Head of caudate nucleus (tissue), 42 donors: Measurements from ENCODE around the gene CASS4.

Experiments
- DNase-seq, 42 donors: peaks; one replicate each; pipeline versions ENCODE4 v3.0.0 to v3.0.0-alpha.2; 2020 to 2021; ENCODE audit warnings: mixed read lengths in 7 of 42
- intact Hi-C: fragments of 100-400 bp; cut with DNase I; formaldehyde crosslinking; loops from one replicate; pipeline ENCODE4 v1.15.0; 2022

Gene CASS4

GRCh38 chr20:56437196-56437960 is 25.3 kb downstream of the CASS4 start:
- intact Hi-C loops: no loop called here
- DNase-seq: no peak

DNA sequence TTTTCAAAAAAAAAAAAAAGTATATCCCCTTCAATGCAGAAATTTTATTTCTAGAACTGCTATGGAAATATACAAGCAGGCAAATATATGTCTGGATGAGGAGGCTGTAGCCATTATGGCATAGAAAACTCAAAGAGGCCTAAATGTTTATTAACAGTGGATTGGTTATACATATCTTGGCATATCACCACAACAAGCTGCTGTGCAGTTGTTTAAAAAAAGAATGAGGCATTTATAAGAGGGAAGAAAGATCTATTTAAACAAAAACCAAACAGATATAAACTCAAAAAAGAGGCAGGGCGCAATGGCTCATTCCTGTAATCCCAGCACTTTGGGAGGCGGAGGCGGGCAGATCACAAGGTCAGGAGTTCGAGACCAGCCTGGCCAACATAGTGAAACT is 26.2 kb downstream of the CASS4 start:
- intact Hi-C loops: no loop called here

GRCh38 chr20:56439771-56440291 is 27.8 kb downstream of the CASS4 start:
- intact Hi-C loops: no loop called here
- peak in 1 of 42 donors; percentile 35 for DNase-seq

More for the DNA sequence above, 26.2 kb downstream of the CASS4 start:
- DNase-seq: no peak

DNA sequence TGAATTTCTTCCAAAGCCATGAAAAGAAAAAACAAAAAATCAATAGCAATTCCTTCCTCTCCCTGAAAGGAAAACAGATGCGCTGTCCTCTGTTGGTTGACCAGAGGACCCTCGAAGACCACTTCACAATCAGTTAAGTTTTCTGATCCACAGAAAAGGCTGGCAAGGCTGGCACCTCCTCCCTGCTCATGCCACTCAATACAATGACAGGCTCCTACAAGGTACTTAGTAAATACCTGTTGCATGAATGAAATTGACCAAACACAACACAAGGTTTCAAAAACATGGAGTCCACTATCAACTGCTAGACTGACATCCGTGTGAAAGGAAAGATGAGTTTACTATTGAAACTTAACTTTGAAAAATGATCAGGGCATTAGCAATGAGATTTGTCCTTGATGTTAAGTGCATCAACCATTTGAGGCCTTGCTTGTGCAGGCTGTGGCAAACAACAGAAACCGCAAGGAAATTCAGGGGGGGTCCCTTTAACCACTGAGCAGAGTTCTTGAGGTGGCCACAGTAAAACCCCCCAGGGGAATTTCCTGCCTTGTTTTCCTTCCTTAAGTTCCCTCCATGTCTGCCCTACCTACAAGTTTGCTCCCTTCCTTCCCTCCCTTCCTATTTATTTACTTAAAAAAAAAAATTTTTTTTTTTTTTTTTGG is 28.4 kb downstream of the CASS4 start:
- DNase-seq: no peak
- intact Hi-C loops: no loop called here

DNA sequence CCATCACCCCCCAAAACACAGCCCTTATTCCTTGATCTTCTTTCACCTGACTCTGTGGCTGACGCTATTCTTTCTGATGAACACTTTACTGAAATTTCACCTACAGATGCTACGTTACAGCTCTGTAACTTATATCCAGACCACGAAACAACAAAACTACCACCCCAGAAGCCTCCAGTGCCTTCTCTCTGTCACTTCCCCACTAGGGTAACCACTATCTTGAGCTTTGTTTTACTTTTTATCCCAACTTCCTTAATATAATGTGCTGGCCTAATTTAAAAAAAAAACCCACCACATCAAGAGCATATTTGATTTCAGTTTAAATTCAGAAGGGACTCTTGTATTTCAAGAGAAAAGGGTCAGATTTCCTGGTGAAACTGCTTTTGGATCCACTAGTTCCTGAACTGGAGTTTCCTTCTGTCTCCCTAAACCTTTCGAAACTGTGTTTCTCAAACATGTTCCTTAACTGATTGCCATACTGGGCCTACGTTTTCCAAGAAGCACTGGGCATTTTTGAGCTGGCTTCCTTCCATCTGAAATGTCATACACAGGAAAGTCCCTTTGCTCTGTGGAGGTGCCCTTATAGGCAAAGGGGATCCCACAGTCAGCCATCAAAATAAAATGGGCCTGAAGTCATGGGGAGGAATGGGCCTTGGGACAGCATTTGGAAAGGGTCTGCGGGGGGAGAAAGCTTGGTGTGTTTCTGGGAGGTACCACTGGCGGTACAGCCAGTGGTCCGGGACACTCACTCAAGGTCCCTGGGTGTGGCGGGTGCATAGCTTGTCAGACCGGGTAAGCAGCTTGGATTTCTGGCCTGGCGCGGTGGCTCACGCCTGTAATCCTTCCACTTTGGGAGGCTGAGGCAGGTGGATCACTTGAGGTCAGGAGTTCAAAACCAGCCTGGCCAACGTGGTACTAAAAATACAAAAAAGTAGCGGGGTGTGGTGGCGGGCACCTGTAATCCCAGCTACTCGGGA is 30.6 kb downstream of the CASS4 start:
- no peak for DNase-seq
- intact Hi-C loops: no loop called here

DNA sequence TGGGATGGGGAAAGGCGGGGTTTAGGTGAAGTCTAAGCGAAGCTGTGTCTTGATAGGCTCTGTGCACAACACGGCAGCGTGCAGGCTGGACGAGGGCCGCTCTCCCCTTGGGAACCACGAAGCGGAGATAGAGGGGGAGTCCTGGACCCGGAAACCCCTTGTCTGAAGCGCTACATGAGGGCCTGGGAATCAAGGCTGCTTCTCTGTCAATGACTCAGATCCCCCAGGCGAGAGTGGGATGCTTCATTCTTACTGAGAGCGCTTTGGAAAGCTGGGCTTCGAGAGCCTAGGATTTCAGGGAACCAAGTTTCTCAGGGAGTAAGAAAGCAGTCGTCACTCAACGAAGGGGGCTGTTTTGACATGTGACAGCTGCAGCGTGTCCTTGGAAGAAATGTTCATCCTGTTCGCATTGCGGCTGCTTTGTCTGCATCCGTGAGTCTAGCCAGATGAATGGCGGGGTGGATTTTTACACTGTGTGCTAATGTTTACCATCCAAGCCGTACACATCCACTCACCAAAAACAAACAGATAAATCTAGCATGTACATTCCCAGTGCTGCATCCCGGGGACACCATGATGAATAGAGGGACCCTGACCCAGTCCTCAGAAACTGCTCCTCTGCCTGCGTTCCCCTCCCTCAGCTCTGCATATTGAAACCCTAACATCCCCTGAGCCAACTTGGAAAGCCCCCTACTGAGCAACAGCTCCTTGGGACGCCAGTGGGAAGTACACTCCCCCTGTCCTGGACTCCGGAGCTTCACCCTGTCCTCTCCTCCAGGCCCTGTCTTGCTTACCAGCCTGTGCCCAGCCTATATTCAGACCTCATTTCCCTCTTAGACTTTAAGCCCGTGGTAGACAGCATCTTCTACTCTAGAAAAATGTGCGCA is 31.8 kb downstream of the CASS4 start:
- intact Hi-C loops: no loop called here
- DNase-seq: peak in 27 of 42 donors; percentile 15 to 67 (median 37)

DNA sequence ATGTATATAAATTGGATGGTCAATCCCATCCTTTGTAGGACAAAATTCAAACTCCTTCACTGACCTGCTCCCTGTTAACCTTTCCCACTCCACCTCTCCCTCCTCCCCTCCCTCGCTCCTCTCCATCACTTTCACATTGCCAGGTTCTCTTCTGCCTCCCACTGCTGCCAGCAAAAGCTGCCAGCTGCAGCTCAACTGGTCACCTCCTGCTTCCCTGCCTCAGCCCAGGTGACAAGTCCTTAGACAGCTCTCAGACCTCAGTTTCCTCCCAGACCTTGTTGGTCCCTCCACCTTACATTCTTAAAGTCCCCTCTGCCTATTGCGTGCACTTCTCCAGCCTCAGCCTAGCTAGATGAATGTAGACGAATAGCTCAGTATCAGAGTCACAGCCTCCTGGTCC is 33.1 kb downstream of the CASS4 start:
- intact Hi-C loops: no loop called here

DNA sequence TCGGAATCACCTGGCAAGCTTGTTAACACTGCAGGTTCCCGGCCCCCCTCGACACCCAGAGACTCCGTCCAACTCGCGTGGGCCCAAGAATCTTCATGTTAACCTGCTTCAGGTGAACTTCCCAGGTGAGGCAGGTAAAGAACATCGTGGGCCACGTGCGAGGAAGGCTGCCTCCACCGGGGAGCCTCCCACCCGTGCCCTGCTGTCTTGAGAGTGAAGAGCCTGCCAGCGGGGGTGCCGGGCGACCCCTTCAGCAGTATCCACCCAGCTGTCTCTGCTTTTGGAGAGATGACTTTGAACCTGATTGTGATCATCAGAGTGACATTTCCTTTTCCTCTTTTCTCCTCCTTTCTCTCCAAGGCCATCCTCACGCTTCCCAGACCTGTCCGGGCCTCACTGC is 33.5 kb downstream of the CASS4 start:
- peak in 1 of 42 donors; percentile 27 for DNase-seq
- intact Hi-C loops: no loop called here

More for the DNA sequence above, 33.1 kb downstream of the CASS4 start:
- DNase-seq: no peak

DNA sequence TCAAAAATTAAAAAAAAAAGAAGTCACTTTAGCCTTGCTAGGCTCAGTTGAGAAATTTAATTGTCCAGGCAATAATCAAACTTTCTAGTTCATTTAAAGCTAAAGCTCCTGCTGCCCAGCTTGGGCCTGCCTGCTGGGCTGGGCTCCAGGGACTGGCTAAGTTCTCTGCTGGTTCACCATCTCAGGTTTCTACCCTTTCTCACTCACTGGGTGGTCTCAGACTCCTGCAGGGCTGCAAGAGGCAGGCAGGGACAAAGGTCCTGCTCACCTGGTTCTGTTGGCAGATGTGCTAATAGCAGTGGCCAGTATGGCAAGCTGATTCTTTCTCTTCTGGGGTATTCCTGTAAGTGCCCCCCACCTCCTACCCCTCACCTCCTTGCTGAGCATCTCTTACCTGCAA is 35.2 kb downstream of the CASS4 start:
- intact Hi-C loops: no loop called here
- DNase-seq: peak in 1 of 42 donors; percentile 15

DNA sequence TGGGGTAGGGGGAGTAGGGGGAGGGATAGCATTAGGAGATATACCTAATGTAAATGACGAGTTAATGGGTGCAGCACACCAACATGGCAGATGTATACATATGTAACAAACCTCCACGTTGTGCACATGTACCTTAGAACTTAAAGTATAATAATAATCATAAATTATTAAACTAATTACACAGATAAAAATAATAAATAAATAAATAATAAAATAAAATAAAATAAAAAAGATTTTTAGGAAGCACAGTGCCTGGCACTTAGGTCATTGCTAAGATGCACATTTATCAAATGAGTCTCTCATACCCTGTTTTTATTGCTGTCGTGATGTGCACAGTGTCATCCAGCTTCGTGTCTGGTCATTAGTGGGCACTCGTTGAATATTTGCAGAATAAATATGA is 37.4 kb downstream of the CASS4 start:
- no peak for DNase-seq
- intact Hi-C loops: no loop called here

DNA sequence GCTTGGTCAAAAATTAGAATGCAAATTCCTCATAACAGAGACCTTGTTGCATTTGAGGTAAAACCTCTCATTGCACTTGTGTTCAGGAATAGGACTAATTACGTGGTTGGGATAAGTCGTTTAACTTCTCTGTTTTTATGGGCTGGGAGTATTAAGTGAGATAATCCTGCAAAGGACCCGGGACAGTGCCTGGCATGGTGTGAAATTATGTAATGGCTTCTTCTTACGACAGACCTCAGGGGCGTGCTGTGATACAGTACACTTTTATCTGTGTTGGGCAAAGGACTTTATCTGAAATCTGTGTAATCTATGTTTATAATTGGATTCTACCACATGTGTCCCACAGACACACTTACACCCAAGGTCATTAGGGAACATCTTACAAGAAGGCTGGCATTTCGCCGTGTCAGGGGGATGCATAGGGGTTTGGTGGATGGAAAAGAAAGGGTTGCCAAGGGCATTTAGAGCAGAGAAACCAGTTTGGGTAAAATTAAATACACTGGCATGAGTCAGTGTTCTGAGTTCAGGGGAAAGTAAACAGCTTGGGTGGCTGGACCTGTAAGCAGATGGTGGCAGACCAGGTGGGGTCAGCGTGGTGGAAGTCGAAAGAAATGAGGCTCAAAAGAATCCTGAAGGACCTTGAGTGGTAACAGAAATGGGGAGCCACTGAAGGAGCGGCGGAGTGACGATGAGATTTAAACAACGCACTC is 39.2 kb downstream of the CASS4 start:
- intact Hi-C loops: no loop called here
- DNase-seq: no peak

- DNase-seq: peak in 1 of 42 donors; percentile 16
- intact Hi-C loops: no loop called here
Observed at GRCh38 chr20:56453352-56453751, 41.3 kb downstream of the CASS4 start.

DNA sequence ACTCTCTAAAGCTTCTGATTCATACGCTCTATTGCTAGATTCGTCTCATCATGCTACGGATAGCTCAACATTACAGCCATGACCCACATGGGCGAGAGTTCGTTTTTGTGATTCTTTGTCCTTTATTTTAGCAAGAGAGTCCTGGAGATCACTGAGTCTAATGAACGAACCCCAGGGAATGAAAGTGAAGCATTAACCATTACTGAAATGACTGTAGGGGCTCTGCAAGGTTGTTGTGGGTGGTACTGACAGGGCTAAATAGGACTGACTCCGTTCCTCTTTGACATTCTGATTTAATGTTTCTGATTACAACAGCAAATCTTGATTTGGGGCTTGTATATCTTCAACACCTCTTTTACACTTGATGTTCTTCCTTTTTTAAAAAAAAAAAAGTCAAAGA is 42.7 kb downstream of the CASS4 start:
- no peak for DNase-seq
- intact Hi-C loops: no loop called here

DNA sequence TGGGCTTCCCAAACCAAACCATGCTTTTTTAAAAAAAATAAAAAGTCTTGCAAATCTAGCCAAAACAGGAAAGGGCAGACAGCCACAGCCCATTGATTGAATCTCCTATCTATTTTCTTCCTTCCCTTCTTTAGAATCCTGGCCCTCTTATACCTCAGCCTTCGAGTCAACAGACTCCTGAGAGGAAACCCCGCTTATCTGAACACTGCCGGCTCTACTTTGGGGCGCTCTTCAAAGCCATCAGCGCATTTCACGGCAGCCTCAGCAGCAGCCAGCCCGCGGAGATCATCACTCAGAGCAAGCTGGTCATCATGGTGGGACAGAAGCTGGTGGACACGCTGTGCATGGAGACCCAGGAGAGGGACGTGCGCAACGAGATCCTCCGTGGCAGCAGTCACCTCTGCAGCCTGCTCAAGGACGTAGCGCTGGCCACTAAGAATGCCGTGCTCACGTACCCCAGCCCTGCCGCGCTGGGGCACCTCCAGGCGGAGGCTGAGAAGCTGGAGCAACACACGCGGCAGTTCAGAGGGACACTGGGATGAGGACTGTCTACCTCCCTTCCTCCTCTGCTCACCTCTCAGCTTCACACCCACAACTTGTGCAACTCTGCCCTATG is 46.3 kb downstream of the CASS4 start:
- no peak for DNase-seq
- intact Hi-C loops: no loop called here

DNA sequence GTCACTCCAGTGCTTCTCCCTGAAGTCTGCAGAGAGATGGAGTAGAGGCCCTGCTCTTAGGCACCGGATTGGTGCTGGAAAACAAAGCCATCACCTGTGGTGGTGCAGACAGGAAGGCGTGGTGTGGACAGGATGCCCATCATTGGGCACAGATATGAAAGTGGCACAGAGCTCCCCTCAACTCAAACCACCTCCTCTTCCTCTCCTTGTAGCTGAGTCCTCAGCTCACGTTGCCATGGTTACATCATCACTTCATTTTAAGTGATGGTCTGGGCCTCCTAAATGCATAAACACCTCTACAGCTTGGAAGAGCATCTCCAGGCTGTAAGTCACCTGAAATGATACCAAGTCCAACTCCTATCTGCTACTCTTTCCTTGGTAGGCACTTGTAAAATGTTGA is 48.4 kb downstream of the CASS4 start:
- intact Hi-C loops: no loop called here

DNA sequence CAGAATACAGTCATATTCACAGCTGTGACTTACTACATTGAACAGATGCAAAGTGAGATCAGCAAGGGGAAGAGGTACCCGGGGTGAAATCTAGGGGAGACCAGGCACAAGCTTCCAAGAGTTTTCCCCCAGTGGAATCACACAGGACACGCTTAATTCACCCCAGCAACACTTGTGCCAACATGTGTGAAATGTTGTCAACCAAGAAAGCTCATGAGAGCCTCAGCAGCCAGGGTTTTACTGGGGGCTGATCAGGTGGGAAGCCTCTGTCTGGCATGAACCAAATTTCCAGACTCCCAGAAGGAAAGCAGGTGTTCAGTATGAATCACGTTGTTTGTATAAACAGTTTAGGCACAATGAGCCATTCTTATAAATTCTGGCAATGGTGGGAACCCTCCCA is 49.5 kb downstream of the CASS4 start:
- DNase-seq: no peak
- intact Hi-C loops: no loop called here

More for the DNA sequence above, 48.4 kb downstream of the CASS4 start:
- peak in 1 of 42 donors; percentile 26 for DNase-seq

GRCh38 chr20:56463428-56463827 is 51.4 kb downstream of the CASS4 start:
- intact Hi-C loops: no loop called here
- DNase-seq: no peak
